Lower lobe of right lung (tissue), 2 donors: ENCODE measurements around the gene UIMC1. TPM values are rescaled to one million over a fixed set of nuclear protein-coding genes. Genes with fewer than 3 reads are reported as not detected.
"Not testable (repeated sequence)": the region's sequence is repeated elsewhere in the genome, so short reads cannot be mapped to it uniquely, and the experiment has no call there.

ENCODE experiments used
- ATAC-seq, 2 donors: fragments of 200-7000 bp; cut with Tn5 transposase; one replicate each; pipeline ENCODE4 v1.9.1; 2020 to 2022; ENCODE audit warnings: mild to moderate bottlenecking in 2 of 2, moderate library complexity in 2 of 2
- DNase-seq: peaks from one replicate; pipeline ENCODE4 v3.0.0-alpha.2; 2020
- H3K27ac ChIP-seq: fragments of 200-600 bp; one replicate; pipeline ENCODE4 v1.8.0; 2022
- H3K27me3 ChIP-seq: fragments of 200-600 bp; one replicate; pipeline ENCODE4 v1.8.0; 2022; ENCODE audit warnings: low read depth
- H3K36me3 ChIP-seq: fragments of 200-600 bp; one replicate; pipeline ENCODE4 v1.8.0; 2022; ENCODE audit warnings: mild to moderate bottlenecking
- H3K4me1 ChIP-seq: fragments of 200-600 bp; one replicate; pipeline ENCODE4 v1.8.0; 2022
- H3K4me3 ChIP-seq: fragments of 200-600 bp; one replicate; pipeline ENCODE4 v1.8.0; 2022; ENCODE audit warnings: mild to moderate bottlenecking
- H3K9me3 ChIP-seq: fragments of 200-600 bp; one replicate; pipeline ENCODE4 v1.8.0; 2022
- intact Hi-C: fragments of 100-400 bp; cut with DNase I; formaldehyde crosslinking; loops from one replicate; pipeline ENCODE4 v1.11.0; 2022
- total RNA-seq: library from RNA; stranded (reverse); fragmentation: NEBNext Ultra II Directional; extraction: Animal tissue kit (Norgen Biotek cat#: 25700); gene quantifications from one replicate; pipeline ENCODE4 v1.2.1, GENCODE V29; 2021
- TF ChIP-seq, protein P1 (sequence below): fragments of 200-600 bp; IDR thresholded peaks from one replicate; pipeline ENCODE4 v1.8.0; 2022; ENCODE audit warnings: antibody characterized with exemption, mild to moderate bottlenecking
- donor health status: DM: no; HTN: yes; CAD: no; lungs with severe emphysema.

The UIMC1 gene
- total RNA-seq, 1 donor from 2014 or later = 39.1 TPM

DNA sequence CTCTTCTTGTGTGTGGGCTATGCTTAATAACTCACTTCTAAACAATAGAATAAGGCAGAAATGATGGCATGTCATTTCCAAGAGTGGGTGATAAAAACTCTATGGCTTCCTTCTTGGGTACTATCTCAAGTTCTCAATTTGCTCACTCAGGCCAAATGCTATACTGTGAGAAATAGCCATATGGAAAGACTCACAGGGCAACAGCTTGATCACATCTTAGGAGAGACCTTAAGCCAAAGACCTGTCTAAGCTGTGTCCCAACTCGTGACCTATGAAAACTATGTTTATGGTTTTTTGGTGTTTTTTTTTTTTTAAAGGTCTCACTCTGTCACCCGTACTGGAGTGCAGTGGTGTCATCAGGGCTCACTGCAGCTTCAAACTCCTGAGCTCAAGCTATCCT is 2.1 kb upstream of the UIMC1 start:
- Histone ChIP-seq H3K27me3 (no peaks in the 10 kb centered on the region), H3K9me3 (no peaks in the 10 kb centered on the region), H3K4me3 (no peak overlapping the region), H3K36me3 (no peaks in the 10 kb centered on the region), H3K27ac (no peak overlapping the region), H3K4me1 (peaks cover 19% of the 10 kb centered on the region)
- intact Hi-C loops = no loop called here
- ATAC-seq (no peak), DNase-seq (no peak)
- TF ChIP-seq, protein P1, sequence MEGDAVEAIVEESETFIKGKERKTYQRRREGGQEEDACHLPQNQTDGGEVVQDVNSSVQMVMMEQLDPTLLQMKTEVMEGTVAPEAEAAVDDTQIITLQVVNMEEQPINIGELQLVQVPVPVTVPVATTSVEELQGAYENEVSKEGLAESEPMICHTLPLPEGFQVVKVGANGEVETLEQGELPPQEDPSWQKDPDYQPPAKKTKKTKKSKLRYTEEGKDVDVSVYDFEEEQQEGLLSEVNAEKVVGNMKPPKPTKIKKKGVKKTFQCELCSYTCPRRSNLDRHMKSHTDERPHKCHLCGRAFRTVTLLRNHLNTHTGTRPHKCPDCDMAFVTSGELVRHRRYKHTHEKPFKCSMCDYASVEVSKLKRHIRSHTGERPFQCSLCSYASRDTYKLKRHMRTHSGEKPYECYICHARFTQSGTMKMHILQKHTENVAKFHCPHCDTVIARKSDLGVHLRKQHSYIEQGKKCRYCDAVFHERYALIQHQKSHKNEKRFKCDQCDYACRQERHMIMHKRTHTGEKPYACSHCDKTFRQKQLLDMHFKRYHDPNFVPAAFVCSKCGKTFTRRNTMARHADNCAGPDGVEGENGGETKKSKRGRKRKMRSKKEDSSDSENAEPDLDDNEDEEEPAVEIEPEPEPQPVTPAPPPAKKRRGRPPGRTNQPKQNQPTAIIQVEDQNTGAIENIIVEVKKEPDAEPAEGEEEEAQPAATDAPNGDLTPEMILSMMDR = no peak

DNA sequence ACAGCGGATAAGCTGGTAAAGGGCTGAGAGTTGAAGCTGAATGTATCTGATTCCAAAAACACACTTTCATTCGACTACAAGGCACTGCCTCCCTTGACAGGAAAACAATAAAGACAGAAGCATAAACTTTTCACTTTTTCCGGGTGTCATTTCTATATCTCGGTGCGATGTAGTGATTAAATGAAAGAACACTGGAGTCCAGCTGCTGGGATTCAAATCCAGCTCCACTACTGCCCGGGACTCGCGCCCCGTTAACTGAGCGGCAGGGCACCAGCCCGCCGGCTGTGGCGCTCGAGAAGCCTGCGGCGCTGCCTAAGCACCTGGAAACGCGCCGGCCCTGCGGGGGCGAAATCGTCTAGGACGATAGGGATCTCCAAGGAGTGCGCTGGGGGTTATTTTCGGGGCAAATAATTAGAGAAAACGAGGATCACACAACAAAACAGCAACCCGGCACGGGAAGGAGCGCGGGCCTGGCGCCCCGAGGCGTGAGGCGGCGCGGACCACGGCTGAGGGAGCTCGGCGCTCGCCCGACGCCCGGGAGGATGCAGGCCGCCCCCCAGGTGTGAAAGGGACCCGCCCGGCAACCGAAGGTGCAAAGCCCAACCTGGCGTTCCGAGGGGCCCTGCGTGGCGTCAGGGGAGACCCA is 837 bp downstream of the UIMC1 start:
- Histone ChIP-seq H3K4me1 (peaks cover 21% of the 10 kb centered on the region), H3K4me3 (peak overlapping the region; percentile 97), H3K27ac (peak overlapping the region; percentile 97), H3K36me3 (no peaks in the 10 kb centered on the region), H3K9me3 (no peaks in the 10 kb centered on the region), H3K27me3 (no peaks in the 10 kb centered on the region)
- intact Hi-C loops = no loop called here
- ATAC-seq (peak; percentile 90 to 91), DNase-seq (peak; percentile 86)
- TF ChIP-seq, protein P1 = peak; percentile 71

DNA sequence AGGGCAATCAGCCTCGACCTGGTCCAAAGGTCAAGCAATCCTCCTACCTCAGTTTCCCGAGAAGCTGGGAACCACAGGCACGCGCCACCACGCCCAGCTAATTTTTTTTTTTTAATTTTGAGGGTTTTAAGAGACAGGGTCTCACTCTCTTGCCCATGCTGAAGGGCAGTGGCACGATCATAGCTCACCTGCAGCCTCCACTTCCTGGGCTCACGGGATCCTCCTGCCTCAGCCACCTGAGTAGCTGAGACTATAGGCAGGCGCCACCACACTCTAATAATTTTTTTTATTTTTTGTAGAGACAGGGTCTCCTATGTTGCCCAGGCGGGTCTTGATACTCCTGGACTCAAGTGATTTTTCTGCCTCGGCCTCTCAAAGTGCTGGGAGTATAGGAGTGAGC is 1.6 kb downstream of the UIMC1 start:
- Histone ChIP-seq H3K27me3 (no peaks in the 10 kb centered on the region), H3K4me3 (peak overlapping the region; percentile 97), H3K27ac (no peak overlapping the region), H3K4me1 (peaks cover 21% of the 10 kb centered on the region), H3K9me3 (no peaks in the 10 kb centered on the region), H3K36me3 (no peaks in the 10 kb centered on the region)
- no peak for DNase-seq
- TF ChIP-seq, protein P1 = no peak
- intact Hi-C loops = no loop called here
- no peak for ATAC-seq

DNA sequence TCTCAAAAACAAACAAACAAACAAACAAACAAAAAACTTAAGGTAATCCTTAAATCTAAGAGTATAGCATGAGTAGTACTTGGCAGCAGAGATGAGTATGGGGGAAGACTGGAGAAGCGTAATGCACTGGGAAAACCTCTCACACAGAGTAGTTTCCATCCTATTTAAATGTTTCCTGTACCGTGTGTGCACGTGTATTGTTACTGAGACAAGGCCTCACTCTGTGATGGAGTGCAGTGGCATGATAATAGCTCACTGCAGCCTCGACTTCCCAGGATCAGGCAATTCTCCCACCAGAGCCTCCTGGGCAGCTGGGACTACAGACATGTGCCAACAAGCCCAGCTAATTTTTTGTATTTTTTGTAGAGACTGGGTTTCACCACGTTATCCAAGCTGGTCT is 2.9 kb downstream of the UIMC1 start:
- intact Hi-C loops = no loop called here
- H3K4me1 ChIP-seq = peaks cover 21% of the 10 kb centered on the region
- ATAC-seq = no peak
- DNase-seq = no peak
- no peaks in the 10 kb centered on the region for H3K27me3 ChIP-seq
- no peaks in the 10 kb centered on the region for H3K36me3 ChIP-seq
- TF ChIP-seq, protein P1 = no peak
- no peak overlapping the region for H3K27ac ChIP-seq
- no peak overlapping the region for H3K4me3 ChIP-seq
- H3K9me3 ChIP-seq = no peaks in the 10 kb centered on the region

DNA sequence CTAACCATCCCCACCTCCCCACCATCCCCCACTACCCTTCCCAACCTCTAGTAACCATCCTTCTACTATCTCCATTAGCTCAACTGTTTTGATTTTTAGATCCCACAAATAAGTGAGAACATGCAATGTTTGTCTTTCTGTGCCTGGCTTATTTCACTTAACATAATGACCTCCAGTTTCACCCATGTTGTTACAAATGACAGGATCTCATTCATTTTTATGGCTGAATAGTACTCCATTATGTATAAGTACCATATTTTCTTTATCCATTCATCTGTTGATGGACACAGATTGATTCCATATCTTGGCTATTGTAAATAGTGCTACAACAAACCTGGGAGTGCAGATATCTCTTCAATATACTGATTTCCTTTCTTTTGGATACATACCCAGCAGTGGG is 7.1 kb downstream of the UIMC1 start:
- H3K36me3 ChIP-seq, H3K4me3 ChIP-seq, DNase-seq, H3K27ac ChIP-seq, H3K9me3 ChIP-seq, ATAC-seq, H3K27me3 ChIP-seq, intact Hi-C loops: not testable (repeated sequence)
- peaks cover 39% of the 10 kb centered on the region for H3K4me1 ChIP-seq

DNA sequence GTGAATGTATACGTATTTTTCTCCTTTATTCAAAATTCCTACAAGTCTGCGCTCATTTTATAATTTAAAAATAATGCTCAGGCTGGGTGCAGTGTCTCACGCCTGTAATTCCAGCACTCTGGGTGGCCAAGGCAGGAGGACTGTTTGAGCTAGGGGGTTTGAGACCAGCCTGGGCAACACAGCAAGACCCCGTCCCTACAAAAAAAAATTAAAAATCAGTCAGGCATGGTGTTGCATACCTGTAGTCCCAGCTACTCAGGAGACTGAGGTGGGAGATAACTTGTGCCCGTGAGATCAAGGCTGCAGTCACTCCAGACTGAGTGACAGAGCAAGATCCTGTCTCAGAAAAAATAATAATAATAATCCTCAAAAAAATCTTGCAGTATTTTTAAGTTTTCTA is 7.8 kb downstream of the UIMC1 start:
- ATAC-seq = no peak
- Histone ChIP-seq H3K27me3 (no peaks in the 10 kb centered on the region), H3K4me3 (no peak overlapping the region), H3K36me3 (no peaks in the 10 kb centered on the region), H3K27ac (no peak overlapping the region), H3K9me3 (peaks cover 7% of the 10 kb centered on the region), H3K4me1 (peaks cover 32% of the 10 kb centered on the region)
- no peak for DNase-seq
- TF ChIP-seq, protein P1 = no peak
- intact Hi-C loops = no loop called here
